ENCODE data around the gene CCDC188. TPM values are rescaled to one million over a fixed set of nuclear protein-coding genes. Genes with fewer than 3 reads are reported as not detected.

The CCDC188 gene
- total and polyA plus RNA-seq, 2 of the 13 experiments (the other 11 are each of a cell fraction or from before 2014, with no cell fraction given) = not detected

- TF ChIP-seq SIN3A (IDR thresholded peaks at IDR 0.05; ENCODE audit: borderline replicate concordance, low read depth, low read length) (peak; percentile 32; the same call in 1 of the 2 replicates), MEIS2 (CRISPR knock-in tag; IDR thresholded peaks at IDR 0.05) (no peak), FLYWCH1 (CRISPR knock-in tag; IDR thresholded peaks at IDR 0.05) (no peak), XBP1 (CRISPR knock-in tag; IDR thresholded peaks at IDR 0.05) (no peak), DMTF1 (CRISPR knock-in tag; IDR thresholded peaks at IDR 0.05) (no peak), ESRRA (CRISPR knock-in tag; IDR thresholded peaks at IDR 0.05; ENCODE audit: low read depth) (no peak), MTA1 (CRISPR knock-in tag; IDR thresholded peaks at IDR 0.05; ENCODE audit: borderline replicate concordance) (no peak), HOXA9 (CRISPR knock-in tag; IDR thresholded peaks at IDR 0.05; ENCODE audit: borderline replicate concordance) (no peak), ZMYM2 (CRISPR knock-in tag; IDR thresholded peaks at IDR 0.05) (no peak), EZH2 (conservative IDR thresholded peaks at IDR 0.05; ENCODE audit: low read depth, low read length) (no peak), IKZF1 (IDR thresholded peaks at IDR 0.05) (no peak), ZFAT (CRISPR knock-in tag; conservative IDR thresholded peaks at IDR 0.05) (no peak), IRF9 (CRISPR knock-in tag; IDR thresholded peaks at IDR 0.05; ENCODE audit: borderline replicate concordance) (peak; percentile 24; the same call in 1 of the 2 replicates), ZNF253 (CRISPR knock-in tag; IDR thresholded peaks at IDR 0.05; ENCODE audit: borderline replicate concordance) (no peak), ZNF567 (CRISPR knock-in tag; IDR thresholded peaks at IDR 0.05; ENCODE audit: borderline replicate concordance) (no peak), BCL6 (CRISPR knock-in tag; IDR thresholded peaks at IDR 0.05) (no peak), NFKBIZ (CRISPR knock-in tag; IDR thresholded peaks at IDR 0.05) (0 out of 2 replicates have a peak, but pooled peaks have one; percentile 26), MATR3 (CRISPR knock-in tag; IDR thresholded peaks at IDR 0.05) (no peak), ZNF790 (CRISPR knock-in tag; IDR thresholded peaks at IDR 0.05; ENCODE audit: borderline replicate concordance) (no peak), HMGA1 (CRISPR knock-in tag; conservative IDR thresholded peaks at IDR 0.05) (no peak)
- TF ChIP-seq, protein P1, sequence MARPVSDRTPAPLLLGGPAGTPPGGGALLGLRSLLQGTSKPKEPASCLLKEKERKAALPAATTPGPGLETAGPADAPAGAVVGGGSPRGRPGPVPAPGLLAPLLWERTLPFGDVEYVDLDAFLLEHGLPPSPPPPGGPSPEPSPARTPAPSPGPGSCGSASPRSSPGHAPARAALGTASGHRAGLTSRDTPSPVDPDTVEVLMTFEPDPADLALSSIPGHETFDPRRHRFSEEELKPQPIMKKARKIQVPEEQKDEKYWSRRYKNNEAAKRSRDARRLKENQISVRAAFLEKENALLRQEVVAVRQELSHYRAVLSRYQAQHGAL (CRISPR knock-in tag; IDR thresholded peaks at IDR 0.05; ENCODE audit: not compliant biosample characterization) = no peak
- TF ChIP-seq, protein P2, sequence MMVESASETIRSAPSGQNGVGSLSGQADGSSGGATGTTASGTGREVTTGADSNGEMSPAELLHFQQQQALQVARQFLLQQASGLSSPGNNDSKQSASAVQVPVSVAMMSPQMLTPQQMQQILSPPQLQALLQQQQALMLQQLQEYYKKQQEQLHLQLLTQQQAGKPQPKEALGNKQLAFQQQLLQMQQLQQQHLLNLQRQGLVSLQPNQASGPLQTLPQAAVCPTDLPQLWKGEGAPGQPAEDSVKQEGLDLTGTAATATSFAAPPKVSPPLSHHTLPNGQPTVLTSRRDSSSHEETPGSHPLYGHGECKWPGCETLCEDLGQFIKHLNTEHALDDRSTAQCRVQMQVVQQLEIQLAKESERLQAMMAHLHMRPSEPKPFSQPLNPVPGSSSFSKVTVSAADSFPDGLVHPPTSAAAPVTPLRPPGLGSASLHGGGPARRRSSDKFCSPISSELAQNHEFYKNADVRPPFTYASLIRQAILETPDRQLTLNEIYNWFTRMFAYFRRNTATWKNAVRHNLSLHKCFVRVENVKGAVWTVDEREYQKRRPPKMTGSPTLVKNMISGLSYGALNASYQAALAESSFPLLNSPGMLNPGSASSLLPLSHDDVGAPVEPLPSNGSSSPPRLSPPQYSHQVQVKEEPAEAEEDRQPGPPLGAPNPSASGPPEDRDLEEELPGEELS (CRISPR knock-in tag; IDR thresholded peaks at IDR 0.05) = no peak
- TF ChIP-seq, protein P3, sequence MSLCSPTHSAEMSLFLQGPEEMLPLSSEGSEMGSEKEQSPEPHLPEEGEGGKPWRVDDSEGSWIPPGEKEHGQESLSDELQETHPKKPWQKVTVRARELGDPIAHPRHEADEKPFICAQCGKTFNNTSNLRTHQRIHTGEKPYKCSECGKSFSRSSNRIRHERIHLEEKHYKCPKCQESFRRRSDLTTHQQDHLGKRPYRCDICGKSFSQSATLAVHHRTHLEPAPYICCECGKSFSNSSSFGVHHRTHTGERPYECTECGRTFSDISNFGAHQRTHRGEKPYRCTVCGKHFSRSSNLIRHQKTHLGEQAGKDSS (CRISPR knock-in tag; IDR thresholded peaks at IDR 0.05; ENCODE audit: borderline replicate concordance, low read depth) = no peak
Observed at GRCh38 chr22:20130731-20131596, 19.9 kb downstream of the CCDC188 start (continued).
